ENCODE data around the gene MARCHF2.

The MARCHF2 gene

DNA sequence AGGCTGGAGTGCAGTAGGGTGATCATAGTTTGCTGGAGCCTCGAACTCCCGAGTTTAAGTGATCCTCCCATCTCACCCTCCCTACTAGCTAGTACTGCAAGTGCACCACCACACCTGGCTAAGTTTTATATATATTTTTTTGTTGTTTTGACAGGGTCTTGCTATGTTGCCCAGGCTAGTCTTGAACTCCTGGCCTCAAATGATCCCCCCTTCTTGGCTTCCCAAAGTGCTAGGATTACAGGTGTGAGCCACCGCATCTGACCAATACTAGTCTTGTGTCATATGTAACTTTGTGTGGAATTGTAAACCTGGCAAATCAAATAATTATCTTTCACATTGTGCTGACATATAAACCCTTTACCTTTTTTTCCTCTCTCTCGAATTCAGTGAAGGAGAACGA lies 41.9 kb downstream of the MARCHF2 start:
- no peak for DNase-seq

- DNase-seq = no peak
These were observed 43.0 kb downstream of the MARCHF2 start for GRCh38 chr19:8456064-8456463.

DNA sequence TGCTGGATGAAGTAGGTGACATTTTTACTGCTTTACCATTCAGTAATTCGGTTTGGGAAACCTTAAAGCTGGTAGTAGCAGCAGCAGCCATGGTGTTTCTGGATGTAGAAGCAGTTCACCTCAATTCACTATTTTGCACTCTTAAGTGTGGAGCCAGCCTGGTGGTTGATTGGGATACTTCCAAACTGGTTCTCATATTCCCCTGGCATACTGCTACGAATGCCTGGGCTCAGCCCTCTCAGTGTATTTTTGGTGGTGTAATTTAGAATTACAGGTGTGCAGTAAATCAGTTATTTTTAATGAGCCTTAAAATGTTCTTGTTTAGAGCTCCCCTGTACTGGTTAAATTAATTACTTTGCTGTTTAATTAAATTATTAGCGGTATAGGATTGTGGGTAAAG lies 44.1 kb downstream of the MARCHF2 start:
- DNase-seq = no peak

DNA sequence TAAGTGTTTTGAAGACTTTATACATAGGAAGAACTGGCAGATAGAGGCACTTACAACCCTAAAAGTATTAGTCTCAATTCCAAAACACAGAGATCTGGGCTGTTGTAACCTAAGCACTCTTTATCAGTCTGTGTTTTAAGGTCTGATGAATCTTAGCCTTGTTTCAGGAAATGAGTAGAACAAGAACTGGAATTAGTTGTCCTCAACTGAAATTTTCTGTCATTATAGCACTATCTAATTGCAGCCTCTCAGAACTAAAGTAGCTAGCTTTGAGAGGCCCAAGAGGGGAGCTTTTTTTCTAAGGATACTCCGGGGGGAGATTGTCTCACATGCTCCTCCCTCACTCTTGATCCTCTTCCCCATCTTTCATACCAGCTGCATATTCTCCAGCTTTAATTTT lies 44.7 kb downstream of the MARCHF2 start:
- no peak for DNase-seq

- DNase-seq = no peak
These were observed 45.3 kb downstream of the MARCHF2 start for GRCh38 chr19:8458380-8458779.

- no peak for DNase-seq
These were observed 46.0 kb downstream of the MARCHF2 start for GRCh38 chr19:8459095-8459494.

DNA sequence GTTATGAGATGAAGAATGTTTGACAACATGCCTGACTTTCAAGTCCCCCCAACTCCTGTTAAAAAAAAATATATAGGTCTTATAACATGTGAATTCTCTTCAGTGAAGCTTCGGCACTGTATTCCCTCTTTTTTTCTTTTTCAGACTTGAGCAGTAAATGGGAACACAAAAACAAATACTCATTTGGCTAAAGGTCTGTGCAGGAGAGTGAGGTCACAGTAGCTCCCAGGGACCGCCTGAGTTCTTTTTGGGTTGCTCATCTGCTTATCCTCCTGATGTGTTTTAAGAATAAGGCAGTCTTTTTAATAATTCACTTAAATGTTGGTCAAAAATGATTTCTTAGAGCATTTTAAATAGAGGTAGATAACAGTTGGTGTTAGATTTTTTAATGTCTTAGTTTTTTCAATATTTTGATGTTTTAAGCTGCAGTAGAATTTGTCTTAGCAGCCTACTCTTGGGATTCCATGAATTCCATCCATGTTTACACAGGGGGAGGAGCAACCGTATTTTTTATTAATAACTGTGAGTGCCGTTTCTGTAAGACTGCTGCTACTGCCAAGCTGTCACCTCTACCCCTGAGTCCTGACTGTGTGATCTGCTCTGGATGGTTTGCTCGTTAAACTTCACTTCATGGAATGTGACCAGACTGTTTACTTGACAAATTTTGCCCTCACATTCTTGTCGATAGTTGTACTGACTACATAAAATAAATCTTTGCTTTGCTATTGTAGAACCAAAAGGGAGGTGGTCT lies 46.6 kb downstream of the MARCHF2 start:
- DNase-seq = no peak

GRCh38 chr19:8460516-8461298 lies 47.6 kb downstream of the MARCHF2 start:
- DNase-seq = no peak

DNA sequence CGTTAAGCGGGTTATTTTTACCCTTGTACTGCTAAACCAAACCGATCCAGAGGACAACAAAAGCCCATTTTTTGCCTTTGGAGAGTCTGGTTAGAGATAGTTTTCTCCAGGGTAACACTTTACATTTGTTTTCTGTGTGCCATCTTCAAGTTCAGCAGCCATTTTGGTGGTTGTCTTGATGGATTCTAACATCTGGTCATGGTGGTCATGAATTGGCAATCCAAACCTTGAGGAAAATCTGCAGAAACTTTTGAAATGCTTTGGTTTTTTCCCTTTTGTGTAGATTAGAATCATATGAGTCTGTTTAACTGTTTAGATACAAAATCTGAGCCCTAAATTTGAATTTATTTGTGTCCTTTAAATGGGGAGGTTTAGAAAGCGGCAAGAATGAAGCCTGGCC lies 48.3 kb downstream of the MARCHF2 start:
- DNase-seq = no peak

DNA sequence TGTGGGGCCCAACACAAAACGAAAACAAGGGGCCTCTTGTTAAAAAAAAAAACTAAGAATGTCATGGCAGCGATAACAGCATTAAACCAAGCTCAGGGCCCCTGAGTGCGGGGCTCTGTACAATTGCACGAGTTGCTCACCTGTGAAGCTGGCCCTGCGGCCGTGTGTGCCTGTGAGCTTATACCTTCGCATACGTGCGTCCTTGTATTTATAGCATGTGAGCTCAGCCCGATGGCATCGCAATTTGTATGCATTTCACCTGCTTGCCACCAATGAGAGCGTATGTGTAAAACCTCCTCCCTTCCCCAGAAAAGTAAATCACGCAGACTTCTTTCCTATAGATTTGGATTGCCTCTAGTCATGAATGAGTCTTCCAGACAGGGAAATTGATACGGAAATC lies 48.8 kb downstream of the MARCHF2 start:
- no peak for DNase-seq

GRCh38 chr19:8462571-8462970 lies 49.5 kb downstream of the MARCHF2 start:
- DNase-seq = no peak

DNA sequence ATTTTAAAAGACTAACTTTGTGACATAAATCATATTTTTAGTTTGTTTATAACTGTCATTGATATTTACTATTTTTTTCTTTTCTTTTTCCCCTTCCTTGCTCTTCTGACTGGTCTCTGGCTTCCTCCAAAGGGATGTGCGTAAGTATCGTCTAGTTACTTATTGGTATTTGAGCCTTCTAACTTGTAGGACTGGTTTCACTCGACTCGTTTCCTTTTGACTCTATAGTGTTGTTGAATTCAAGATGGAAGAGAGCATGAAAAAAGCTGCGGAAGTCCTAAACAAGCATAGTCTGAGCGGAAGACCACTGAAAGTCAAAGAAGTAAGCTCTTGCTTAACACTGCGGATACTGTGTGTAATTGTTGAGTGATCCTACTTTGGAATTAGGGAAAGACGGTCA lies 50.3 kb downstream of the MARCHF2 start:
- DNase-seq = no peak

DNA sequence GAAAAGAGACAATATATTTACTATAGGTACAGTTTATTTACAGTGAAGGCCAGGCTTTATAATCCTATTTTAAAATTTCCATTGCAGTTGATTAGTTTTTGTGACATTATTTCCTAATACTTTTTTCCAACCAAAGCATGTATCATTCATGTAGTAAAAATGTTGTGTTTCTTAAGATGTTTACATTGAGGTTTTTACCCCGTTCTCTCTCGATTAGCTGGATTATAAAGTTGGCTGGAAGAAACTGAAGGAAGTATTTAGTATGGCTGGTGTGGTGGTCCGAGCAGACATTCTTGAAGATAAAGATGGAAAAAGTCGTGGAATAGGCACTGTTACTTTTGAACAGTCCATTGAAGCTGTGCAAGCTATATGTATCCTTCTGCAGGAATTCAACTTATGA lies 52.9 kb downstream of the MARCHF2 start:
- DNase-seq = no peak

DNA sequence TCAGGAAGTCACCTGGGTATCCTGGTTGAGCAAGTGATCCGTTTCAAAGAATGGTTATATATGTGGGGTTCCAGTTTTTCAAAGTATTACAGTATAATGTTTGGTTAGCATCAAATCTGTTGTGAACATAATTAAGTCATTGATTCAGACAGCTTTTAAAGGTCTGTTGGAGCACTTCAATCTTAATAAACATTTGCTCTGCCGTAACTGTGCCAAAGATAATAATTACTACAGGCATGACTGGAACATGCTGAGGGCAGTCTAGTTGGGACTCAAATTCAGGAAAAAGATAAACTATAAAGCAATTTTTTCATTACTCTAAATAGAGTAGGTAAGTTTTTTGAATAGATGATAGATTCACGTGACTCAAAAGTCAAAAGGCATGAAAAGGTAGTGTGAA lies 55.0 kb downstream of the MARCHF2 start:
- DNase-seq = no peak

- no peak for DNase-seq
These were observed 55.8 kb downstream of the MARCHF2 start for GRCh38 chr19:8468761-8469373.

- no peak for DNase-seq
These were observed 56.7 kb downstream of the MARCHF2 start for GRCh38 chr19:8469613-8470368.

- no peak for DNase-seq
These were observed 60.8 kb downstream of the MARCHF2 start for GRCh38 chr19:8473648-8474476.

DNA sequence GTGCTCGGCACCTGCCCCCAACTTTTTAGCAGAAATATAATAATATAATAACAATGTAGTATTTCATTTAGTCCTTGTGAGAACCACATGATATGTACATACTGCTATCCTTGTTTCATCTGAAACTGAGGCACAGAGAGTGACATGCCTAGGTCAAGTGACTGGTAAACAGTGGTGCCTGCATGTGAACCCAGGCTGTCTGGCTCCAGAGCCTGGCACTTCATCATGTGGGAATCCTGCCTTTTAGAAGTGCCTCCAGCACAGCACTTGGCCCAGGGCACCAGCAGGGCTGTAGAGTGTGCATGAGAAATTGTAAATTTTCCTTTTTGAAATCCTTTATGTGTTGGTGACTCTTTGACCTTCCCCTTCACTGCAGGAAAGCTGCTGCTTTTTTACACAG lies 61.9 kb downstream of the MARCHF2 start:
- DNase-seq = no peak

- DNase-seq = no peak
These were observed 63.4 kb downstream of the MARCHF2 start for GRCh38 chr19:8476524-8476923.

GRCh38 chr19:8477889-8478288 lies 64.8 kb downstream of the MARCHF2 start:
- DNase-seq = no peak

- DNase-seq = no peak
These were observed 65.5 kb downstream of the MARCHF2 start for GRCh38 chr19:8478598-8478997.

- DNase-seq = no peak
These were observed 68.1 kb downstream of the MARCHF2 start for GRCh38 chr19:8481201-8481600.
